Measurements from ENCODE around the gene TSPEAR.
"Not testable (repeated sequence)": the region's sequence is repeated elsewhere in the genome, so short reads cannot be mapped to it uniquely, and the experiment has no call there.

The TSPEAR gene

DNA sequence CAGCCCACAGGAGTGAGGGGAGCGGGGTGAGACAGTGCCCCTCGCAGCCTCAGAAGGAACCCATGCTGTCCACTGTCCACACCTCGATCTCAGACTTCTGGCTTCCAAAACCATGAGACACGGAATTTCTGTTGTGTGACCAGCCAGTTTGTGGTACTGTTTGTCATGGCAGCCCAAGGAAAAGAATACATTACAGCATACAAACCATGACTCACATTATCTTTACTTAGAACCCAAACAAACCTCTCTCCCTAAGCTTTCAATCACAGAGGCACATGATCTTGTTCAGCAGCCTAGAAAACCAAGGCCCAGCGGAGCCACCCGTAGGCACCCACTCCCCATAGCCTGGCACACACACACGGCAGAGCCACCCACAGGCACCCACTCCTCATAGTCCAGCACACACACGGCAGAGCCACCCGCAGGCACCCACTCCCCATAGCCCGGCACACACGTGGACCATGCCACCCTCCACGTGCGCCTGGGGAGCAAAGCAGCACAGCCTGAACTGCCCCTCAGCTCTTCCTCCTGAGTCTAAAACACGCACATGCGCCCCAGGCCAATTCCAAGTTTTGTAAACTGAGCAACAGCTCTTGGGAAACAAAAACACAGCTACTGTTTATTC, 138.3 kb downstream of the TSPEAR start:
- DNase-seq (ENCODE audit: low read depth, low spot score): no peak

GRCh38 chr21:44571844-44572782, 139.3 kb downstream of the TSPEAR start:
- no peak for DNase-seq (ENCODE audit: low read depth, low spot score)

GRCh38 chr21:44571296-44571695, 140.1 kb downstream of the TSPEAR start:
- DNase-seq (ENCODE audit: low read depth, low spot score): no peak

GRCh38 chr21:44569861-44570517, 141.4 kb downstream of the TSPEAR start:
- DNase-seq (ENCODE audit: low read depth, low spot score): no peak

GRCh38 chr21:44568667-44569556, 142.5 kb downstream of the TSPEAR start:
- DNase-seq (ENCODE audit: low read depth, low spot score): no peak

- no peak for DNase-seq (ENCODE audit: low read depth, low spot score)
Observed at GRCh38 chr21:44568261-44568660, 143.1 kb downstream of the TSPEAR start.

- DNase-seq (ENCODE audit: low read depth, low spot score): no peak
Observed at GRCh38 chr21:44567481-44568171, 143.7 kb downstream of the TSPEAR start.

- no peak for DNase-seq (ENCODE audit: low read depth, low spot score)
Observed at GRCh38 chr21:44566403-44566802, 145.0 kb downstream of the TSPEAR start.

DNA sequence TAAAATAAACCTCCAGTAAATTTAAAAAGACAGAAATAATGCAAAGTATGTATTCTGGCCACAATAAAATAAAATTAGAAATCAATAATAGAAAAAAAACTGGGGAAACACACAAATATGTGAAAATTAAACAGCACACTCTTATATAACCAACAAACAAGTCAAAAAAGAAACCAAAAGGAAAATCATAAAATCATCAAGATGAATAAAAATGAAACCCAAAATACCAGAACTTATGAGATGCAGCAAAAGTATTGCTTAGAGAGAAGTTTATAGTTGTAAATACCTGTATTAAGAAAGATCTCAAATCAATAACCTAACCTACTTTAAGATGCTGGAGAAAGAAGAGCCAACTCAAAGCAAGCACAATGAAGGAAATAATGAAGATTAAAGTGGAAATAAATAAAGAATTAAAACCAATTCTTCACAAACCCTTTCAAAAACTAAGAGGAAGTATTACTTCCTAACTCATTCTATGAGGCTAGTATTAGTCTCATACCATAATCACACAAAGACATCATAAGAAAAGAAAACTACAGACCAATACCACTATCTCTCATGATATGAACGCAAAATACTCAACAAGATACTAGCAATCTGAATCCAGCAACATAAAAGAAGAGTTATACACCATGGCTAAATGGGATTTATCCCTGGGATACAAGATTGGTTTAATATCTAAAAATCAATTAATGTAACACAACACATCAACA, 146.3 kb downstream of the TSPEAR start:
- no peak for DNase-seq (ENCODE audit: low read depth, low spot score)

DNA sequence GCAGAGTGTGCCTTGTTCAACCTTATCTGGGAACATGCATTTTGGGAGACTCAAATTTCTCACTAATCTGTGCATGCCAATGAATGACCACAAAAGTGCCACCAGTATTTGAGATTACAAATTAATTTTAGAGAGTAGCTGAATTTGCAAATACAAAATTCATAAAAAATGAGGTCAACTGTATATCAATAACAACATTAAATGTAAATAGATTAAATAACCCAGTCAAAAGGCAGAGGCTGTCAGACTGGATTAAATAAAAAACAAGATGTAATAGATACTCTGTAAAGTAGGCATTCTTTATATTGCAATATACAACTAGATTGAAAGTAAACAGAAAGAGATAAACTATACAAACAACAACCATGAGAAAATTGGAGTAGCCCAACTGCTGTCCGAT, 147.3 kb downstream of the TSPEAR start:
- DNase-seq (ENCODE audit: low read depth, low spot score): no peak

DNA sequence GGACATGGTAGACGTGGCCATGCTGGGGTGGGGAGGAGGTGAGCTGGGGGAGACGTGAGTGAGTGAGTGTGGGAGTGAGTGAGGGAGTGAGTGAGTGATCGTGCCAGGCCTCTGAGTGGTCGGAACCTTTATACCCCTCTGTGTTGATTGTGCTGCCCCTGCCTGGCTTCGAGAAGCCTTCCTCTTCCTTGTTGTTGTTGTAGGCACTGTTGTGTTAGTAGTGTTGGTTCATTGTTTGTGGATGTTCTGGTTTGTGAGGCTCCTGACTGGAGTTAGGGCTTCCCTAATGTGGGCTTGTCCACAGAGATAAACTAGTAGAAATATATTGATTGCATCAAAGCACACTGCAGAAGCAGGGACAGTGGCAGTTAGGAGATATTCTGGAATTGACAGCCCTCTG, 152.7 kb downstream of the TSPEAR start, which contains the start of gene KRTAP10-3:
KRTAP10-3 (minus strand) TSS at position 101 of the 400 bp plus-strand sequence; CDS start at position 21, 80 bp downstream.
- DNase-seq (ENCODE audit: low read depth, low spot score): no peak

GRCh38 chr21:44558329-44558675, 153.1 kb downstream of the TSPEAR start:
- not testable (repeated sequence) for DNase-seq (ENCODE audit: low read depth, low spot score)

DNA sequence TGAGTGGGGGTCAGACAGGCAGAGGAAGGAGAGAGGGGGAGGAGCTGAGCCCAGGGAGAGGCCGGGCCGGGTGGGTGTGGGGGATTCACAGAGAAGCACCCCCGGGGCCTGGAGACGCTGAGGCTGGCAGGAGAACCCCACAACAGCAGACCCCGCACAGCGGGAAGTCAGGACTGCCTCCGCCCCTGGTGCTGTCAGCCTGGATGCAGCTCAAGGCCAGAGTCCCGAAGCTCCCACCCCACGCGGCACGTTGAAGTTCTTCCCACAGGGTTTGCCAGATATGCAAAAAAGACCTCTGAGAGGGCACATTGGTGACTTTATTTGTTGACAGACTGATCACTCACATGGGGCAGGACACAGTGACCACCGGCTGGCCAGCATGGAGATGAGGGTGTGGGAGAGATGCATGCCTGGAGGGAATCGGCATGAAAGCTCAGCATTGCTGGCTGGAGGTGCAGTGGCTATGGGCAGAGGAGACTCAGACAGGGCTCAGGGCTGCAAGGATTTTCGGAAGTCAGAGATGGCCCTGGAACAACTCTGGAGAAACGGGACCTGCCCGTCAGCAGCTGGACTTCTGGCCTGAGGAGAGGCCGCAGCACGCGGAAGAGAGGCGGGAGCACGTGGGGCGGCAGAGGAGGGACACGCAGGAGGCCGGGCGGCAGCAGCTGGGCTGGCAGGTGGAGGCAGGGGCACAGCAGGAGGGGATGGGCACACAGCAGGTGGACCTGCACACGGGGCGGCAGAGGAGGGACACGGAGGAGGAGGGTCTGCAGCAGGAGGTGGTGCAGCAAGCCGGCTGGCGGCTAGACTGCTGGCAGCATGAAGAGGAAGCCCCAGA, 153.7 kb downstream of the TSPEAR start:
- DNase-seq (ENCODE audit: low read depth, low spot score): no peak

DNA sequence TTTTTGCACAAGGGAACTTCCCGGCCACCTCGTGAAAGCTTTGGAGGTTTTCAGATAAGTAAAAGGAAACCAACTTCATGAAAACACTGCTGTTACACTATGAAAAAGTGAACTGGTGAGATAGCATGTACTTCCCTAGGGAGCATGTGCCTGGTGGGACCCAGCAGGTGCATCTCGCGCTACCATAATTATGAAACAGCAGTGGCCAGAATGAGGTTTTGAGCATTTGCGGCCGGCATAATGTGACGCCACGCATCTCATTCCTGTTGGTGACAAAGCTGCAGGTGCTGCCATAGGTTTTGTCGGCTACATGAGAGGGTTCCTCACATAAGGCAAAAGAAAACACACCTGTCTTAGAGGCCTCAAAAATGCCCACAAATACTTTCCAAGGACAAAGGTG, 154.5 kb downstream of the TSPEAR start:
- no peak for DNase-seq (ENCODE audit: low read depth, low spot score)

GRCh38 chr21:44555200-44555875, 156.0 kb downstream of the TSPEAR start:
- DNase-seq (ENCODE audit: low read depth, low spot score): no peak

- DNase-seq (ENCODE audit: low read depth, low spot score): no peak
Observed at GRCh38 chr21:44552681-44553080, 158.7 kb downstream of the TSPEAR start.

DNA sequence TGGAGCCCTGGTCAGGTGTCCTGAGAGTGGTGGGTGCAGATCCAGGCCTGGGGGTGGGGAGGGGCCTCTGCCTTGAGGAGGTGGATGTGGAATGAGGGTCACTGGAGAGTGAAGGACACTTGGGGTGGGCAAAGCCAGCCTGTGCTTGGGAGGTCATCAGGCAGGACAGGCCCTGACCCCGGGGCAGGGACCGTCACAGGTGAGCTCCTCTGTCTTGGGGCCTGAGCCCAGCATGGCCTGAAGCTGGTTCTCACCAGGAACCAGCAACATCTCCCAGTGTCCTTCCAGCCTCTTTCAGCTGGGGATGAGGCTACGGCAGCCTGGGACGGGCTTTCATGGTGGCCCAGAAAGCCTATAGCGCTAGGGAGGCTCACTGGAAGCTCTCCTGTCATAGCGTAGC, 159.2 kb downstream of the TSPEAR start:
- no peak for DNase-seq (ENCODE audit: low read depth, low spot score)

GRCh38 chr21:44551340-44551961, 159.9 kb downstream of the TSPEAR start, which contains the start of gene KRTAP10-2:
TSS of gene KRTAP10-2 (minus strand) at chr21:44551505. CDS start at chr21:44551458, 47 bp downstream.
- DNase-seq (ENCODE audit: low read depth, low spot score): no peak
